Activated naive CD4-positive, alpha-beta T cell treated with anti-CD3 and anti-CD28 coated beads, Interleukin-2, amount 10 ng/mL, durations not matched to agents 7 days and 5 days (primary cell): ENCODE results near the gene LRP4.
A peak's percentile ranks its signal among the peaks of the same experiment; 100 is the strongest.
"Not testable (repeated sequence)": the region's sequence is repeated elsewhere in the genome, so short reads cannot be mapped to it uniquely, and the experiment has no call there.

Experiments used
- CTCF ChIA-PET: fragments of 350-600 bp; sonication (Branson Sonifier 250); formaldehyde crosslinking; loops from one replicate; lab custom pipeline; 2021; ENCODE audit warnings: antibody characterized with exemption; lab: Charles Lee
- DNase-seq: peaks from one replicate; pipeline ENCODE4 v3.0.0-alpha.2; 2020
- H3K27ac Mint-ChIP-seq: one replicate; pipeline ENCODE4 v1.8.0; 2021; ENCODE audit warnings: mild to moderate bottlenecking, moderate library complexity, mixed read lengths
- H3K27me3 Mint-ChIP-seq: one replicate; pipeline ENCODE4 v1.8.0; 2021; ENCODE audit warnings: mild to moderate bottlenecking, mixed read lengths
- H3K36me3 Mint-ChIP-seq: one replicate; pipeline ENCODE4 v1.8.0; 2021; ENCODE audit warnings: mixed read lengths
- H3K4me1 Mint-ChIP-seq: one replicate; pipeline ENCODE4 v1.8.0; 2021; ENCODE audit warnings: mixed read lengths
- H3K4me3 Mint-ChIP-seq: one replicate; pipeline ENCODE4 v1.8.0; 2021; ENCODE audit warnings: mild to moderate bottlenecking, moderate library complexity, mixed read lengths
- H3K9me3 Mint-ChIP-seq: one replicate; pipeline ENCODE4 v1.8.0; 2021; ENCODE audit warnings: mixed read lengths

Gene LRP4

GRCh38 chr11:46918083-46918787 lies at the start of gene LRP4:
LRP4 (minus strand) TSS chr11:46918550; CDS start chr11:46918379, 171 bp downstream.
- Mint-ChIP-seq H3K36me3 (no peaks in the 10 kb centered on the region), H3K4me1 (peaks cover 30% of the 10 kb centered on the region), H3K27ac (no peak within 1 kb of the TSS), H3K4me3 (peak within 1 kb of the TSS; percentile 62), H3K27me3 (peaks cover 82% of the 10 kb centered on the region), H3K9me3 (no peaks in the 10 kb centered on the region)
- peak; percentile 50 for DNase-seq
- CTCF ChIA-PET = interaction anchor here (0.9 to 2.7 kb wide), 4 partner anchors 233 to 530 kb away, joined by 3 to 17 read pairs (median 3); no protein-coding TSS in a partner anchor

GRCh38 chr11:46967962-46968361 lies 49.6 kb upstream of the LRP4 start:
- no peak overlapping the region for H3K27ac Mint-ChIP-seq
- CTCF ChIA-PET = interaction anchor here (0.5 kb wide), 1 partner anchor 653 kb away, joined by 3 read pairs; no protein-coding TSS in a partner anchor
- H3K36me3 Mint-ChIP-seq = no peaks in the 10 kb centered on the region
- no peak for DNase-seq
- H3K4me1 Mint-ChIP-seq = no peaks in the 10 kb centered on the region
- H3K27me3 Mint-ChIP-seq = no peaks in the 10 kb centered on the region
- no peak overlapping the region for H3K4me3 Mint-ChIP-seq
- H3K9me3 Mint-ChIP-seq = no peaks in the 10 kb centered on the region

DNA sequence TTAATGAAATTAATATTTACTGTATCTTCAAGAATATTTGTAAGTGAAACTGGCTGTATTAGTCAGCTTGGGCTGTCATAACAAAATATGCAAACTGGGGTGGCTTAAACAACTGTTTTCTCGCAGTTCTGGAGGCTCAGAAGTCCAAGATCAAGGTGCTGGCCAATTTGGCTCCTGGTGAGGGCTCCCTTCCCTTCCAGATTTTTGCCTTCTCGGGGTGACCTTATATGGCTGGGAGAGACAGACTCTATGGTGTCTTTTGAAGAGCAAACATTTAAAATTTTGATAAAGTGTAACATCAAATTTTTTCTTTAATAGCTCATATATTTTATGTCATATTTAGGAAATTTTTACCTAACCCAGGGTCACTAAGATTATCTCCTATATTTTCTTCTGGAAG lies 48.4 kb upstream of the LRP4 start:
- Mint-ChIP-seq H3K27ac (no peak overlapping the region), H3K27me3 (no peaks in the 10 kb centered on the region), H3K4me3 (no peak overlapping the region), H3K9me3 (no peaks in the 10 kb centered on the region), H3K4me1 (no peaks in the 10 kb centered on the region), H3K36me3 (no peaks in the 10 kb centered on the region)
- DNase-seq = no peak
- CTCF ChIA-PET = interaction anchor here (0.6 kb wide), 1 partner anchor 172 kb away, joined by 3 read pairs; no protein-coding TSS in a partner anchor

DNA sequence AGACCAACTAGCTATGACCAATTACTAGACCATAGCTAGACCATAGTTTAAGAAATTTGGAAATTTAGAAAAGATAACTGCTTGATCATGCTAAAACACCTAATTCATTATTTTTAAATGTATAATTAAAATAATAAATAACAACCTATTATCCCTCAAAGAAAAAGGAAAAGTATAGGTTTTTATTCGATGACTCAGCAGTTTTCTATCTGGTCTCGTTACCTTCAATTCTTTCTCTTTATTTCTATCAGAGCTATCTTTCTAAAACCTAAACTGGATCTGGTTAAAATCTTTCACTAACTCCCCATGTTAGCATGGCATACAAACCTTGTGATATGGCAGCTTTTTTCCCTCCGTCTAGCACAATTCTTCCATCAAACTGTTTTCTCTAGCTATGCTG lies 45.5 kb upstream of the LRP4 start:
- Mint-ChIP-seq H3K27ac (no peak overlapping the region), H3K4me3 (no peak overlapping the region), H3K9me3 (peaks cover 8% of the 10 kb centered on the region), H3K36me3 (peaks cover 11% of the 10 kb centered on the region), H3K4me1 (no peaks in the 10 kb centered on the region), H3K27me3 (no peaks in the 10 kb centered on the region)
- no peak for DNase-seq
- CTCF ChIA-PET = no interaction called here

DNA sequence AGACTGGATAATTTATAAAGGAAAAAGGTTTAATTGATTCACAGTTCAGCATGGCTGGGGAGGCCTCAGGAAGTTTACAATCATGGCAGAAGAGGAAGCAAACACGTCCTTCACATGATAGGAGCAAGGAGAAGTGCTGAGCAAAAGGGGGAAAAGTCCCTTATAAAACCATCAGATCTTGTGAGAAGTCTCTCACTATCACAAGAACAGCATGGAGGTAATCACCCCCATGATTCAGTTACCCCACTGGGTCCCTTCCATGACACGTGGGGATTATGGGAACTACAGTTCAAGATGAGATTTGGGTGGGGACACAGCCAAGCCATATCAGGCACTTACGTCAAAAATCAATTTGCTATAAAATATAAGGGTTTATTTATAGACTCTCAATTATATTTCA lies 43.5 kb upstream of the LRP4 start:
- H3K27ac Mint-ChIP-seq, H3K4me1 Mint-ChIP-seq, H3K4me3 Mint-ChIP-seq, CTCF ChIA-PET, H3K27me3 Mint-ChIP-seq, H3K9me3 Mint-ChIP-seq, DNase-seq: not testable (repeated sequence)
- peaks cover 11% of the 10 kb centered on the region for H3K36me3 Mint-ChIP-seq

- Mint-ChIP-seq H3K27me3 (no peaks in the 10 kb centered on the region), H3K4me1 (no peaks in the 10 kb centered on the region), H3K9me3 (peaks cover 8% of the 10 kb centered on the region), H3K4me3 (no peak overlapping the region), H3K27ac (no peak overlapping the region), H3K36me3 (peaks cover 11% of the 10 kb centered on the region)
- CTCF ChIA-PET = no interaction called here
- DNase-seq = no peak
Measured at GRCh38 chr11:46961041-46961440, 42.7 kb upstream of the LRP4 start.

GRCh38 chr11:46958777-46959176 lies 40.4 kb upstream of the LRP4 start:
- Mint-ChIP-seq H3K27ac (no peak overlapping the region), H3K4me1 (no peaks in the 10 kb centered on the region), H3K9me3 (peaks cover 8% of the 10 kb centered on the region), H3K27me3 (no peaks in the 10 kb centered on the region), H3K36me3 (peaks cover 11% of the 10 kb centered on the region), H3K4me3 (no peak overlapping the region)
- CTCF ChIA-PET = no interaction called here
- no peak for DNase-seq

DNA sequence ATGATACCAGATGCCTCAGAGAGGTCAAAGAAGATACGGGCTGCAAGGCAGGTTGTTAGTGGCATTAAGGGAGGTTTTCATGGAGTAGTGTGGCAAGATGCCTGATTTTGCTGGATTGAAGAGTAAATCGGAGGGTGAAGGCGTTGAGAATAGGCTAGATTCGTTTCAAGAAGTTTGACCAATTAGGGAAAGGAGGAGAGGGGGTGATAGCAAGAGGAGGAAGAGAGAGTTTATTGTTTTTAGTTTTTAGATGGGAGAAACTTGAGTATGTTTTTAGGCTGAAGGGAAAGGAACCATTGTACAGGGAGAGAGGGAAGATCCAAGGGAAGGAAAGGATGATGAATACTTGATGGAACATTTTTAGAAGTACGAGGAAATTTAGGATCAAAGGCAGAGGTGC lies 34.7 kb upstream of the LRP4 start:
- CTCF ChIA-PET = interaction anchor here (0.8 kb wide), 1 partner anchor 200 kb away, joined by 4 read pairs; no protein-coding TSS in a partner anchor
- peak overlapping the region; percentile 83 for H3K27ac Mint-ChIP-seq
- H3K9me3 Mint-ChIP-seq = no peaks in the 10 kb centered on the region
- H3K4me1 Mint-ChIP-seq = peaks cover 16% of the 10 kb centered on the region
- DNase-seq = no peak
- H3K36me3 Mint-ChIP-seq = peaks cover 4% of the 10 kb centered on the region
- H3K4me3 Mint-ChIP-seq = no peak overlapping the region
- H3K27me3 Mint-ChIP-seq = no peaks in the 10 kb centered on the region

DNA sequence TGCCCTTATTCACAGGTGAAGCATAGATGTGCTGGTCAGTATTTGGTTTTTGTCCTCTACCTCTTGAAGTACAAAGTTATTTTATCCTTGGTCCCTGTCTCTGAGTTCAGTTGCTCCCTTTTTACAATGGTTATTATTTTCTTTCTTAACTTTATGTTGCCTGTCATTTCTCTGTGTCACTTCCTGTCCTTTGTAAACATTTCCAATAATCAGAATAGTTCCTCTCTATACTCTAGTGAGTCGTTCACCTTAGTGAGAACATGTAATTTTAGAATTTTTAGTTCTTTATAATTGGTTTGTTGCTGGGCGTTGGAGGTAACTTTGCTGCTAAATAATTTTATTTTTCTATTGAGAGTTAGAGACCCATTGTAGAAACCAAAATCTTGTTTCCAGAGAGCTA lies 34.2 kb upstream of the LRP4 start:
- no peaks in the 10 kb centered on the region for H3K27me3 Mint-ChIP-seq
- no peak overlapping the region for H3K4me3 Mint-ChIP-seq
- H3K9me3 Mint-ChIP-seq = no peaks in the 10 kb centered on the region
- CTCF ChIA-PET = no interaction called here
- peaks cover 4% of the 10 kb centered on the region for H3K36me3 Mint-ChIP-seq
- no peak for DNase-seq
- H3K4me1 Mint-ChIP-seq = peaks cover 16% of the 10 kb centered on the region
- H3K27ac Mint-ChIP-seq = peak overlapping the region; percentile 83

- H3K36me3 Mint-ChIP-seq = peaks cover 4% of the 10 kb centered on the region
- peaks cover 16% of the 10 kb centered on the region for H3K4me1 Mint-ChIP-seq
- no peak overlapping the region for H3K4me3 Mint-ChIP-seq
- CTCF ChIA-PET = no interaction called here
- H3K27ac Mint-ChIP-seq = peak overlapping the region; percentile 83
- no peak for DNase-seq
- no peaks in the 10 kb centered on the region for H3K9me3 Mint-ChIP-seq
- H3K27me3 Mint-ChIP-seq = no peaks in the 10 kb centered on the region
Measured at GRCh38 chr11:46951864-46952263, 33.5 kb upstream of the LRP4 start.

GRCh38 chr11:46949297-46949696 lies 30.9 kb upstream of the LRP4 start:
- peaks cover 16% of the 10 kb centered on the region for H3K4me1 Mint-ChIP-seq
- DNase-seq = no peak
- H3K27me3 Mint-ChIP-seq = no peaks in the 10 kb centered on the region
- CTCF ChIA-PET = interaction anchor here (1.3 kb wide), 1 partner anchor 204 kb away, joined by 4 read pairs; no protein-coding TSS in a partner anchor
- no peak overlapping the region for H3K27ac Mint-ChIP-seq
- H3K9me3 Mint-ChIP-seq = no peaks in the 10 kb centered on the region
- H3K4me3 Mint-ChIP-seq = no peak overlapping the region
- H3K36me3 Mint-ChIP-seq = peaks cover 4% of the 10 kb centered on the region

GRCh38 chr11:46948378-46949131 lies 30.2 kb upstream of the LRP4 start:
- Mint-ChIP-seq H3K4me1 (peaks cover 16% of the 10 kb centered on the region), H3K4me3 (no peak overlapping the region), H3K36me3 (peaks cover 4% of the 10 kb centered on the region), H3K27me3 (no peaks in the 10 kb centered on the region), H3K9me3 (no peaks in the 10 kb centered on the region), H3K27ac (no peak overlapping the region)
- no peak for DNase-seq
- CTCF ChIA-PET = interaction anchor here (1.3 kb wide), 1 partner anchor 204 kb away, joined by 4 read pairs; no protein-coding TSS in a partner anchor

- Mint-ChIP-seq H3K36me3 (no peaks in the 10 kb centered on the region), H3K9me3 (no peaks in the 10 kb centered on the region), H3K27me3 (no peaks in the 10 kb centered on the region), H3K27ac (no peak overlapping the region), H3K4me3 (no peak overlapping the region), H3K4me1 (peaks cover 9% of the 10 kb centered on the region)
- CTCF ChIA-PET = interaction anchor here (0.9 kb wide), 1 partner anchor 10 kb away, joined by 3 read pairs; no protein-coding TSS in a partner anchor
- no peak for DNase-seq
Measured at GRCh38 chr11:46947399-46948077, 29.2 kb upstream of the LRP4 start.
